ENCODE results near the gene NAA38.

NAA38 gene

GRCh38 chr17:7854851-7855659 lies 2.3 kb downstream of the NAA38 start, which contains the start of gene TMEM88:
TMEM88 (plus strand) TSS chr17:7855066; CDS start chr17:7855075, 9 bp downstream.
- no peak for TF ChIP-seq EZH2 (IDR thresholded peaks at IDR 0.05; ENCODE audit: borderline replicate concordance, low read depth, low read length, severe bottlenecking)
- Histone ChIP-seq H3K36me3 (ENCODE audit: insufficient read depth, low read length) (peaks cover 40% of the 10 kb centered on the region), H3K4me3 (ENCODE audit: low read depth in 1 of 2, low read length in 2 of 2) (peak within 1 kb of the TSS in 1 of 2 experiments; percentile 73; a peak in 2 of 4 replicates), H2AFZ (ENCODE audit: low read depth, low read length) (no peak within 1 kb of the TSS), H3K27ac (ENCODE audit: low read length) (no peak within 1 kb of the TSS), H3K9ac (ENCODE audit: low read depth, low read length) (peak within 1 kb of the TSS; percentile 79), H4K20me1 (ENCODE audit: insufficient read depth, low read length) (peaks cover 3% of the 10 kb centered on the region; the same call in 1 of the 2 replicates), H3K4me1 (ENCODE audit: insufficient read depth, low read length) (peaks cover 53% of the 10 kb centered on the region), H3K27me3 (ENCODE audit: insufficient read depth, low read length, poor library complexity) (no peaks in the 10 kb centered on the region), H3K79me2 (ENCODE audit: insufficient read depth, low read length) (peaks cover 35% of the 10 kb centered on the region), H3K9me3 (ENCODE audit: insufficient read depth, low read length, severe bottlenecking) (no peaks in the 10 kb centered on the region), H3K4me2 (ENCODE audit: insufficient read depth, low read length) (peak within 1 kb of the TSS; percentile 100)
- DNase-seq = no peak
- ATAC-seq (ENCODE audit: insufficient read depth, low read depth) = no peak

- Histone ChIP-seq H3K27ac (ENCODE audit: low read length) (no peak overlapping the region), H3K36me3 (ENCODE audit: insufficient read depth, low read length) (peaks cover 38% of the 10 kb centered on the region), H3K27me3 (ENCODE audit: insufficient read depth, low read length, poor library complexity) (no peaks in the 10 kb centered on the region), H3K4me2 (ENCODE audit: insufficient read depth, low read length) (no peak overlapping the region), H3K9ac (ENCODE audit: low read depth, low read length) (no peak overlapping the region), H4K20me1 (ENCODE audit: insufficient read depth, low read length) (peaks cover 9% of the 10 kb centered on the region; the same call in 1 of the 2 replicates), H3K4me3 (ENCODE audit: low read depth in 1 of 2, low read length in 2 of 2) (no peak overlapping the region), H3K79me2 (ENCODE audit: insufficient read depth, low read length) (peaks cover 32% of the 10 kb centered on the region), H3K4me1 (ENCODE audit: insufficient read depth, low read length) (peaks cover 47% of the 10 kb centered on the region), H3K9me3 (ENCODE audit: insufficient read depth, low read length, severe bottlenecking) (no peaks in the 10 kb centered on the region), H2AFZ (ENCODE audit: low read depth, low read length) (no peak overlapping the region)
- no peak for DNase-seq
- ATAC-seq (ENCODE audit: insufficient read depth, low read depth) = no peak
- TF ChIP-seq EZH2 (IDR thresholded peaks at IDR 0.05; ENCODE audit: borderline replicate concordance, low read depth, low read length, severe bottlenecking) (no peak), CTCF (IDR thresholded peaks at IDR 0.05; ENCODE audit: borderline replicate concordance, extremely low read depth, low read length, poor library complexity, severe bottlenecking) (no peak)
Observed at GRCh38 chr17:7854078-7854777, 3.1 kb downstream of the NAA38 start.

GRCh38 chr17:7853691-7854038 lies 3.7 kb downstream of the NAA38 start:
- no peak overlapping the region for H2AFZ ChIP-seq (ENCODE audit: low read depth, low read length)
- H3K4me3 ChIP-seq (ENCODE audit: low read depth in 1 of 2, low read length in 2 of 2) = no peak overlapping the region
- peaks cover 9% of the 10 kb centered on the region; the same call in 1 of the 2 replicates for H4K20me1 ChIP-seq (ENCODE audit: insufficient read depth, low read length)
- no peaks in the 10 kb centered on the region for H3K27me3 ChIP-seq (ENCODE audit: insufficient read depth, low read length, poor library complexity)
- peaks cover 36% of the 10 kb centered on the region; the same call in 1 of the 2 replicates for H3K36me3 ChIP-seq (ENCODE audit: insufficient read depth, low read length)
- DNase-seq (no peak), ATAC-seq (ENCODE audit: insufficient read depth, low read depth) (no peak)
- no peaks in the 10 kb centered on the region for H3K9me3 ChIP-seq (ENCODE audit: insufficient read depth, low read length, severe bottlenecking)
- peaks cover 26% of the 10 kb centered on the region for H3K79me2 ChIP-seq (ENCODE audit: insufficient read depth, low read length)
- no peak overlapping the region for H3K9ac ChIP-seq (ENCODE audit: low read depth, low read length)
- H3K27ac ChIP-seq (ENCODE audit: low read length) = no peak overlapping the region
- H3K4me1 ChIP-seq (ENCODE audit: insufficient read depth, low read length) = peaks cover 42% of the 10 kb centered on the region
- H3K4me2 ChIP-seq (ENCODE audit: insufficient read depth, low read length) = no peak overlapping the region
- TF ChIP-seq EZH2 (IDR thresholded peaks at IDR 0.05; ENCODE audit: borderline replicate concordance, low read depth, low read length, severe bottlenecking) (no peak), CTCF (IDR thresholded peaks at IDR 0.05; ENCODE audit: borderline replicate concordance, extremely low read depth, low read length, poor library complexity, severe bottlenecking) (no peak)
